ENCODE measurements around the gene EMC6. TPM values are rescaled to one million over a fixed set of nuclear protein-coding genes. Genes with fewer than 3 reads are reported as not detected.

EMC6 gene
- total and polyA plus RNA-seq, 2 of the 13 experiments (the other 11 are each of a cell fraction or from before 2014, with no cell fraction given): 45.1 to 47.7 TPM

DNA sequence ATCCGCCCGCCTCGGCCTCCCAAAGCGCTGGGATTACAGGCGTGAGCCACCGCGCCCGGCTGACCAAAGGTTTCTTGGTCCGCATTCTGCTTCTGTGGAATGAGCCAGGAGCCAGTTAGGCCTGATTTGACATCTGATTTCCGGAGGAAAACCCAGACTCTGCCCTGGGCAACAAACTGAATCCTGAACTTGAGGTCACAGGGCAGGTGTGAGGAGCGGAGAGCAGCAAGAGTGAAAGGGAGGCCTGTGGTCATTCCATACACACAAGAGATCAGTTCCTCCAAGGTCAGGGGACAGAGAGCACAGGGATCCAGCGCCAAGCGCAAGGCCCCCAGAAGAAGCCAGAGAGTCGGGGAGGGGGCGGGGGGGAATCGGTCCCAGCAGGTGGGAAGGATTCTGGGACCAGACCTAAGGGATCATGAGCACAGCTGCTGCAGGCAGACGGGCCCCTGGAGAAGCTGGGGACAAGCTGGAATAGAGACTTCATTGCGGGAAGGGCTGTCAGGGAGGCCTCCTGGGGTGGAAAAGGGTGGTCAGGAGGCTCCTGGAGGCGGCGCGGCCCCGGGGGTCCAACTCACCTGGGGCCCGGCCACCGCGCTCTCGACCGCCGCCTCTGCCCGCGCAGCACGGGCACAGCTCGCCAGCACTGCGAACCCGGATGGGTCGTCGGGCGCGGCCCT, 33.0 kb upstream of the EMC6 start (continued):
- TF ChIP-seq MYPOP (CRISPR knock-in tag; IDR thresholded peaks at IDR 0.05): no peak
- TF ChIP-seq ZNF639 (CRISPR knock-in tag; conservative IDR thresholded peaks at IDR 0.05): no peak
- no peak for TF ChIP-seq KLF16 (CRISPR knock-in tag; IDR thresholded peaks at IDR 0.05)
- peak; percentile 86; the same call in 1 of the 2 replicates for TF ChIP-seq ZNF891 (CRISPR knock-in tag; IDR thresholded peaks at IDR 0.05)
- no peak for TF ChIP-seq ELF4 (CRISPR knock-in tag; IDR thresholded peaks at IDR 0.05; ENCODE audit: borderline replicate concordance)
- no peak for TF ChIP-seq ZNF780A (CRISPR knock-in tag; IDR thresholded peaks at IDR 0.05)
- TF ChIP-seq IRX3 (CRISPR knock-in tag; IDR thresholded peaks at IDR 0.05; ENCODE audit: borderline replicate concordance, low read depth): no peak
- TF ChIP-seq TEAD3 (CRISPR knock-in tag; optimal IDR thresholded peaks at IDR 0.05; ENCODE audit: borderline replicate concordance): peak; percentile 21
- TF ChIP-seq, protein P1, sequence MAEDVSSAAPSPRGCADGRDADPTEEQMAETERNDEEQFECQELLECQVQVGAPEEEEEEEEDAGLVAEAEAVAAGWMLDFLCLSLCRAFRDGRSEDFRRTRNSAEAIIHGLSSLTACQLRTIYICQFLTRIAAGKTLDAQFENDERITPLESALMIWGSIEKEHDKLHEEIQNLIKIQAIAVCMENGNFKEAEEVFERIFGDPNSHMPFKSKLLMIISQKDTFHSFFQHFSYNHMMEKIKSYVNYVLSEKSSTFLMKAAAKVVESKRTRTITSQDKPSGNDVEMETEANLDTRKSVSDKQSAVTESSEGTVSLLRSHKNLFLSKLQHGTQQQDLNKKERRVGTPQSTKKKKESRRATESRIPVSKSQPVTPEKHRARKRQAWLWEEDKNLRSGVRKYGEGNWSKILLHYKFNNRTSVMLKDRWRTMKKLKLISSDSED (CRISPR knock-in tag; IDR thresholded peaks at IDR 0.05): no peak
- TF ChIP-seq SMYD3 (CRISPR knock-in tag; IDR thresholded peaks at IDR 0.05): 0 out of 2 replicates have a peak, but pooled peaks have one; percentile 56
- no peak for TF ChIP-seq ATAD3A (CRISPR knock-in tag; IDR thresholded peaks at IDR 0.05)
- no peak for TF ChIP-seq ZNF33A (CRISPR knock-in tag; IDR thresholded peaks at IDR 0.05; ENCODE audit: borderline replicate concordance)
- no peak for TF ChIP-seq NCOA1 (CRISPR knock-in tag; IDR thresholded peaks at IDR 0.05)
- no peak for TF ChIP-seq CERS6 (CRISPR knock-in tag; IDR thresholded peaks at IDR 0.05)
- no peak for TF ChIP-seq EP300 (IDR thresholded peaks at IDR 0.05; ENCODE audit: low read depth in 2 of 2, low read length in 2 of 2)
- TF ChIP-seq EP300 (CRISPR knock-in tag; IDR thresholded peaks at IDR 0.05; ENCODE audit: borderline replicate concordance): no peak
- TF ChIP-seq, protein P2, sequence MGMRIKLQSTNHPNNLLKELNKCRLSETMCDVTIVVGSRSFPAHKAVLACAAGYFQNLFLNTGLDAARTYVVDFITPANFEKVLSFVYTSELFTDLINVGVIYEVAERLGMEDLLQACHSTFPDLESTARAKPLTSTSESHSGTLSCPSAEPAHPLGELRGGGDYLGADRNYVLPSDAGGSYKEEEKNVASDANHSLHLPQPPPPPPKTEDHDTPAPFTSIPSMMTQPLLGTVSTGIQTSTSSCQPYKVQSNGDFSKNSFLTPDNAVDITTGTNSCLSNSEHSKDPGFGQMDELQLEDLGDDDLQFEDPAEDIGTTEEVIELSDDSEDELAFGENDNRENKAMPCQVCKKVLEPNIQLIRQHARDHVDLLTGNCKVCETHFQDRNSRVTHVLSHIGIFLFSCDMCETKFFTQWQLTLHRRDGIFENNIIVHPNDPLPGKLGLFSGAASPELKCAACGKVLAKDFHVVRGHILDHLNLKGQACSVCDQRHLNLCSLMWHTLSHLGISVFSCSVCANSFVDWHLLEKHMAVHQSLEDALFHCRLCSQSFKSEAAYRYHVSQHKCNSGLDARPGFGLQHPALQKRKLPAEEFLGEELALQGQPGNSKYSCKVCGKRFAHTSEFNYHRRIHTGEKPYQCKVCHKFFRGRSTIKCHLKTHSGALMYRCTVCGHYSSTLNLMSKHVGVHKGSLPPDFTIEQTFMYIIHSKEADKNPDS (CRISPR knock-in tag; IDR thresholded peaks at IDR 0.05): peak; percentile 78; the same call in 1 of the 2 replicates
- peak; percentile 76 for TF ChIP-seq ZFX (CRISPR knock-in tag; IDR thresholded peaks at IDR 0.05; ENCODE audit: low read depth)
- TF ChIP-seq ZNF788 (CRISPR knock-in tag; IDR thresholded peaks at IDR 0.05; ENCODE audit: borderline replicate concordance): 0 out of 2 replicates have a peak, but pooled peaks have one; percentile 57
- no peak for TF ChIP-seq ZNF496 (CRISPR knock-in tag; IDR thresholded peaks at IDR 0.05; ENCODE audit: insufficient replicate concordance)
- no peak for TF ChIP-seq ZNF292 (CRISPR knock-in tag; IDR thresholded peaks at IDR 0.05; ENCODE audit: borderline replicate concordance, low read depth)
- 0 out of 2 replicates have a peak, but pooled peaks have one; percentile 56 for TF ChIP-seq ZNF775 (CRISPR knock-in tag; IDR thresholded peaks at IDR 0.05; ENCODE audit: borderline replicate concordance)
- peak; percentile 65 for TF ChIP-seq SRY (CRISPR knock-in tag; IDR thresholded peaks at IDR 0.05)

Measured in HepG2 (cell line).